ENCODE results near the gene SPINK13. TPM values are rescaled to one million over a fixed set of nuclear protein-coding genes. Genes with fewer than 3 reads are reported as not detected.
"Not testable (repeated sequence)": the region's sequence is repeated elsewhere in the genome, so short reads cannot be mapped to it uniquely, and the experiment has no call there.

SPINK13 gene
- total and polyA plus RNA-seq, 2 donors (not counting 1 experiment from before 2014, with no cell fraction given): not detected

DNA sequence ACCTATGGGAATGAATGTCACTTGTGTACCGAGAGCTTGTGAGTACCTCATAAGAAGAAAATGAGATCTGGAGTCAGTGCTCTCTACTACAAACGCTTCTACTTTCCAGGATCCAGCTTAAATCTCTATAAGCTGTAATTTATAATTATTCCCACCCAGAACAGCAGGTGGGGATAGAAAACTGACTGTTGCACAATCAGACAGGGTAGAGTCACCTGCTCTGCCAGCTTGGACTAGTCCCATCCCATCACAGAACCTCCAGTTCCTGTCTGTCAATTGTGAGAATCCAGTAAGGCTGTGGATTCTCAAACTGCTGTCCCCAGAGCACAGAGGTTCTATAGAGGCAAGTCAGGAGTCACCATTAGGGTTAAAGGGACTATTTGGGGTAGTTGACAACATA, 45.6 kb downstream of the SPINK13 start:
- H3K9me3 Mint-ChIP-seq (ENCODE audit: insufficient read depth): no peaks in the 10 kb centered on the region
- H3K27ac Mint-ChIP-seq: no peak overlapping the region
- no peaks in the 10 kb centered on the region for H4K20me1 ChIP-seq (ENCODE audit: control insufficient read depth, insufficient read depth, low read length, poor library complexity, severe bottlenecking)
- DNase-seq (no peak), ATAC-seq (ENCODE audit: low read depth) (no peak)
- ChIA-PET POLR2A (no interaction called here), CTCF (interaction anchor here (1.2 to 1.3 kb wide), 2 partner anchors 128 to 169 kb away, joined by 3 to 4 read pairs; no protein-coding TSS in a partner anchor)
- no peak overlapping the region for H2AFZ ChIP-seq (ENCODE audit: insufficient read depth, low read depth, low read length, poor library complexity, severe bottlenecking)
- WGBS (ENCODE audit: insufficient coverage): no CpG with 5 or more reads among the region's 2 CpGs
- TF ChIP-seq EZH2 (IDR thresholded peaks at IDR 0.05; ENCODE audit: borderline replicate concordance, insufficient read depth, low read depth, low read length, poor library complexity, severe bottlenecking): no peak
- TF ChIP-seq, protein P1, sequence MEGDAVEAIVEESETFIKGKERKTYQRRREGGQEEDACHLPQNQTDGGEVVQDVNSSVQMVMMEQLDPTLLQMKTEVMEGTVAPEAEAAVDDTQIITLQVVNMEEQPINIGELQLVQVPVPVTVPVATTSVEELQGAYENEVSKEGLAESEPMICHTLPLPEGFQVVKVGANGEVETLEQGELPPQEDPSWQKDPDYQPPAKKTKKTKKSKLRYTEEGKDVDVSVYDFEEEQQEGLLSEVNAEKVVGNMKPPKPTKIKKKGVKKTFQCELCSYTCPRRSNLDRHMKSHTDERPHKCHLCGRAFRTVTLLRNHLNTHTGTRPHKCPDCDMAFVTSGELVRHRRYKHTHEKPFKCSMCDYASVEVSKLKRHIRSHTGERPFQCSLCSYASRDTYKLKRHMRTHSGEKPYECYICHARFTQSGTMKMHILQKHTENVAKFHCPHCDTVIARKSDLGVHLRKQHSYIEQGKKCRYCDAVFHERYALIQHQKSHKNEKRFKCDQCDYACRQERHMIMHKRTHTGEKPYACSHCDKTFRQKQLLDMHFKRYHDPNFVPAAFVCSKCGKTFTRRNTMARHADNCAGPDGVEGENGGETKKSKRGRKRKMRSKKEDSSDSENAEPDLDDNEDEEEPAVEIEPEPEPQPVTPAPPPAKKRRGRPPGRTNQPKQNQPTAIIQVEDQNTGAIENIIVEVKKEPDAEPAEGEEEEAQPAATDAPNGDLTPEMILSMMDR (IDR thresholded peaks at IDR 0.05): no peak
- H3K4me2 ChIP-seq (replicated peaks; ENCODE audit: low read depth, low read length, poor library complexity, severe bottlenecking): no peak overlapping the region
- no peak overlapping the region for H3K4me3 ChIP-seq (ENCODE audit: control extremely low read depth in 1 of 5, extremely low read depth in 1 of 5, insufficient read depth in 1 of 5, low read depth in 2 of 5, low read length in 4 of 5)
- H3K4me1 ChIP-seq (ENCODE audit: control insufficient read depth in 2 of 2, insufficient read depth in 2 of 2, low read length in 2 of 2): no peaks in the 10 kb centered on the region
- no peaks in the 10 kb centered on the region for H3K79me2 ChIP-seq (ENCODE audit: control insufficient read depth, insufficient read depth, low read length)
- no peaks in the 10 kb centered on the region for H3K36me3 ChIP-seq (replicated peaks in 1 of 2; ENCODE audit: control extremely low read depth in 1 of 2, control insufficient read depth in 1 of 2, extremely low read depth in 1 of 2, insufficient read depth in 2 of 2, low read length in 1 of 2)
- intact Hi-C loops (cut with micrococcal nuclease): no loop called here
- no peak overlapping the region for H3K9ac ChIP-seq (ENCODE audit: low read length)
- H3K27ac ChIP-seq (ENCODE audit: low read length in 2 of 2): no peak overlapping the region
- H3K27me3 ChIP-seq (replicated peaks in 1 of 4; ENCODE audit: control extremely low read depth in 1 of 4, control insufficient read depth in 3 of 4, insufficient read depth in 4 of 4, low read length in 3 of 4): no peaks in the 10 kb centered on the region
- no peaks in the 10 kb centered on the region for H3K4me1 Mint-ChIP-seq
- H3K4me3 Mint-ChIP-seq: no peak overlapping the region
- no peaks in the 10 kb centered on the region for H3K27me3 Mint-ChIP-seq
- H3K9me3 ChIP-seq (ENCODE audit: control extremely low read depth in 1 of 3, control insufficient read depth in 2 of 3, insufficient read depth in 1 of 3, low read length in 2 of 3): no peaks in the 10 kb centered on the region

- CTCF ChIA-PET: interaction anchor here (1.2 to 1.3 kb wide), 2 partner anchors 128 to 168 kb away, joined by 3 to 4 read pairs; no protein-coding TSS in a partner anchor
- no peaks in the 10 kb centered on the region for H3K27me3 ChIP-seq (replicated peaks in 1 of 4; ENCODE audit: control extremely low read depth in 1 of 4, control insufficient read depth in 3 of 4, insufficient read depth in 4 of 4, low read length in 3 of 4)
- H3K9ac ChIP-seq (ENCODE audit: low read length): no peak overlapping the region
- no peak for DNase-seq
- no peaks in the 10 kb centered on the region for H3K4me1 ChIP-seq (ENCODE audit: control insufficient read depth in 2 of 2, insufficient read depth in 2 of 2, low read length in 2 of 2)
- Mint-ChIP-seq H3K27me3 (no peaks in the 10 kb centered on the region), H3K4me3 (no peak overlapping the region), H3K27ac (no peak overlapping the region), H3K4me1 (no peaks in the 10 kb centered on the region), H3K9me3 (ENCODE audit: insufficient read depth) (no peaks in the 10 kb centered on the region)
- no peak overlapping the region for H3K4me3 ChIP-seq (ENCODE audit: control extremely low read depth in 1 of 5, extremely low read depth in 1 of 5, insufficient read depth in 1 of 5, low read depth in 2 of 5, low read length in 4 of 5)
- POLR2A ChIA-PET: no interaction called here
- no peak overlapping the region for H2AFZ ChIP-seq (ENCODE audit: insufficient read depth, low read depth, low read length, poor library complexity, severe bottlenecking)
- no peaks in the 10 kb centered on the region for H4K20me1 ChIP-seq (ENCODE audit: control insufficient read depth, insufficient read depth, low read length, poor library complexity, severe bottlenecking)
- no peak for ATAC-seq (ENCODE audit: low read depth)
- H3K27ac ChIP-seq (ENCODE audit: low read length in 2 of 2): no peak overlapping the region
- no peaks in the 10 kb centered on the region for H3K36me3 ChIP-seq (replicated peaks in 1 of 2; ENCODE audit: control extremely low read depth in 1 of 2, control insufficient read depth in 1 of 2, extremely low read depth in 1 of 2, insufficient read depth in 2 of 2, low read length in 1 of 2)
- no peak overlapping the region for H3K4me2 ChIP-seq (replicated peaks; ENCODE audit: low read depth, low read length, poor library complexity, severe bottlenecking)
- intact Hi-C loops (cut with micrococcal nuclease): no loop called here
- H3K9me3 ChIP-seq (ENCODE audit: control extremely low read depth in 1 of 3, control insufficient read depth in 2 of 3, insufficient read depth in 1 of 3, low read length in 2 of 3): no peaks in the 10 kb centered on the region
- H3K79me2 ChIP-seq (ENCODE audit: control insufficient read depth, insufficient read depth, low read length): no peaks in the 10 kb centered on the region
- TF ChIP-seq, protein P1 (IDR thresholded peaks at IDR 0.05): no peak
- TF ChIP-seq EZH2 (IDR thresholded peaks at IDR 0.05; ENCODE audit: borderline replicate concordance, insufficient read depth, low read depth, low read length, poor library complexity, severe bottlenecking): no peak
- no CpG with 5 or more reads among the region's 4 CpGs for WGBS (ENCODE audit: insufficient coverage)
Observed at GRCh38 chr5:148314731-148315130, 46.1 kb downstream of the SPINK13 start.

DNA sequence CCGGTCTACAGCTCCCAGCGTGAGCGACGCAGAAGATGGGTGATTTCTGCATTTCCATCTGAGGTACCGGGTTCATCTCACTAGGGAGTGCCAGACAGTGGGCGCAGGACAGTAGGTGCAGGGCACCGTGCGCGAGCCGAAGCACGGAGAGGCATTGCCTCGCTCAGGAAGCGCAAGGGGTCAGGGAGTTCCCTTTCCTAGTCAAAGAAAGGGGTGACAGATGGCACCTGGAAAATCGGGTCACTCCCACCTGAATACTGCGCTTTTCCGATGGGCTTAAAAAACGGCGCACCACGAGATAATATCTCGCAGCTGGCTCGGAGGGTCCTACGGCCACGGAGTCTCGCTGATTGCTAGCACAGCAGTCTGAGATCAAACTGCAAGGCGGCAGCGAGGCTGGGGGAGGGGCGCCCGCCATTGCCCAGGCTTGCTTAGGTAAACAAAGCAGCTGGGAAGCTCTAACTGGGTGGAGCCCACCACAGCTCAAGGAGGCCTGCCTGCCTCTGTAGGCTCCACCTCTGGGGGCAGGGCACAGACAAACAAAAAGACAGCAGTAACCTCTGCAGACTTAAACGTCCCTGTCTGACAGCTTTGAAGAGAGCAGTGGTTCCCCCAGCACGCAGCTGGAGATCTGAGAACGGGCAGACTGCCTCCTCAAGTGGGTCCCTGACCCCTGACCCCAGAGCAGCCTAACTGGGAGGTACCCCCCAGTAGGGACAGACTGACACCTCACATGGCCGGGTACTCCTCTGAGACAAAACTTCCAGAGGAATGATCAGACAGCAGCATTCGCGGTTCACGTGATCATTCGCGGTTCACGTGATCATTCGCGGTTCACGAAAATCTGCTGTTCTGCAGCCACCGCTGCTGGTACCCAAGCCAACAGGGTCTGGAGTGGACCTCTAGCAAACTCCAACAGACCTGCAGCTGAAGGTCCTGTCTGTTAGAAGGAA, 51.7 kb downstream of the SPINK13 start:
- H3K4me1 ChIP-seq (ENCODE audit: control insufficient read depth in 2 of 2, insufficient read depth in 2 of 2, low read length in 2 of 2): not testable (repeated sequence)

More for the DNA sequence above, 51.7 kb downstream of the SPINK13 start:
- H3K9ac ChIP-seq (ENCODE audit: low read length); H3K9me3 Mint-ChIP-seq (ENCODE audit: insufficient read depth); CTCF ChIA-PET; H3K27me3 Mint-ChIP-seq; H3K4me1 Mint-ChIP-seq; ATAC-seq (ENCODE audit: low read depth); DNase-seq; H3K27ac ChIP-seq (ENCODE audit: low read length in 2 of 2); H3K36me3 ChIP-seq (replicated peaks in 1 of 2; ENCODE audit: control extremely low read depth in 1 of 2, control insufficient read depth in 1 of 2, extremely low read depth in 1 of 2, insufficient read depth in 2 of 2, low read length in 1 of 2); H3K79me2 ChIP-seq (ENCODE audit: control insufficient read depth, insufficient read depth, low read length); H3K9me3 ChIP-seq (ENCODE audit: control extremely low read depth in 1 of 3, control insufficient read depth in 2 of 3, insufficient read depth in 1 of 3, low read length in 2 of 3); POLR2A ChIA-PET; intact Hi-C loops (cut with micrococcal nuclease); H3K27me3 ChIP-seq (replicated peaks in 1 of 4; ENCODE audit: control extremely low read depth in 1 of 4, control insufficient read depth in 3 of 4, insufficient read depth in 4 of 4, low read length in 3 of 4); H4K20me1 ChIP-seq (ENCODE audit: control insufficient read depth, insufficient read depth, low read length, poor library complexity, severe bottlenecking); H3K4me2 ChIP-seq (replicated peaks; ENCODE audit: low read depth, low read length, poor library complexity, severe bottlenecking): not testable (repeated sequence)
- peak overlapping the region; percentile 60 for H3K4me3 Mint-ChIP-seq
- Histone ChIP-seq H2AFZ (ENCODE audit: insufficient read depth, low read depth, low read length, poor library complexity, severe bottlenecking) (peak overlapping the region; percentile 38), H3K4me3 (ENCODE audit: control extremely low read depth in 1 of 5, extremely low read depth in 1 of 5, insufficient read depth in 1 of 5, low read depth in 2 of 5, low read length in 4 of 5) (peak overlapping the region in 2 of 5 experiments; percentile 44 to 49)
- H3K27ac Mint-ChIP-seq: peak overlapping the region; percentile 32
- WGBS (ENCODE audit: insufficient coverage): 60% methylated on average over 25 of the region's 42 CpGs

Data from B cell (primary cell).